SU-DHL-6 (cell line): Measurements from ENCODE around the gene LDB3.

ENCODE experiments used
- EZH2phosphoT487 ChIP-seq: fragments of 200-600 bp; sonication (generic), shearing (Covaris generic); conservative IDR thresholded peaks from 2 replicates; pipeline ENCODE4 v1.6.1; 2018; ENCODE audit warnings: mild to moderate bottlenecking, antibody characterized with exemption, low read length, moderate library complexity, mixed read lengths
- TF ChIP-seq, protein P1 (sequence below): fragments of 200-600 bp; sonication (generic); IDR thresholded peaks from one replicate; pipeline ENCODE4 v1.5.1; 2017; ENCODE audit warnings: antibody characterized with exemption, mild to moderate bottlenecking, low read length, moderate library complexity; ENCODE audit not compliant: insufficient read depth, poor library complexity, severe bottlenecking

DNA sequence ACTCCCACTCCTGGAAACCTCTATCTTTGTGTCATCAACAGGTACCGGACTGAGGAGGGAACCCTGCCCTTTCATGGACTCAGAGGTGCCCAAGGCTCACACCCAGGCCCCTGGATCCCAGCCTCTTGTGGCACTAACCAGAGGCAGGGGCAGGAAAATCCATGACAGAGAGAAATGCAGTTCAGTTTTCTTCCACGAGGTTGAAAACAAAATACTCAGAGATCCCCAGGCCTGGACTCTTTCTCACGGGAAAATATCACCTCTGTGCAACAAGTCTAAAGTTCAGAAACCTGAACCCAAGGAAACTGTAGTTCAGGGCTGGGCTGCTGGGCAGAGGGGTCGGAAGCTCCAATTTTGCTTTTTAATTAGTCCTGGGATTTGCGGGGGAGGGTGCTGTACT lies 35.4 kb upstream of the LDB3 start:
- TF ChIP-seq, protein P1, sequence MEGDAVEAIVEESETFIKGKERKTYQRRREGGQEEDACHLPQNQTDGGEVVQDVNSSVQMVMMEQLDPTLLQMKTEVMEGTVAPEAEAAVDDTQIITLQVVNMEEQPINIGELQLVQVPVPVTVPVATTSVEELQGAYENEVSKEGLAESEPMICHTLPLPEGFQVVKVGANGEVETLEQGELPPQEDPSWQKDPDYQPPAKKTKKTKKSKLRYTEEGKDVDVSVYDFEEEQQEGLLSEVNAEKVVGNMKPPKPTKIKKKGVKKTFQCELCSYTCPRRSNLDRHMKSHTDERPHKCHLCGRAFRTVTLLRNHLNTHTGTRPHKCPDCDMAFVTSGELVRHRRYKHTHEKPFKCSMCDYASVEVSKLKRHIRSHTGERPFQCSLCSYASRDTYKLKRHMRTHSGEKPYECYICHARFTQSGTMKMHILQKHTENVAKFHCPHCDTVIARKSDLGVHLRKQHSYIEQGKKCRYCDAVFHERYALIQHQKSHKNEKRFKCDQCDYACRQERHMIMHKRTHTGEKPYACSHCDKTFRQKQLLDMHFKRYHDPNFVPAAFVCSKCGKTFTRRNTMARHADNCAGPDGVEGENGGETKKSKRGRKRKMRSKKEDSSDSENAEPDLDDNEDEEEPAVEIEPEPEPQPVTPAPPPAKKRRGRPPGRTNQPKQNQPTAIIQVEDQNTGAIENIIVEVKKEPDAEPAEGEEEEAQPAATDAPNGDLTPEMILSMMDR: no peak
- TF ChIP-seq EZH2phosphoT487: no peak
